ENCODE data around the gene GZF1.

DNA sequence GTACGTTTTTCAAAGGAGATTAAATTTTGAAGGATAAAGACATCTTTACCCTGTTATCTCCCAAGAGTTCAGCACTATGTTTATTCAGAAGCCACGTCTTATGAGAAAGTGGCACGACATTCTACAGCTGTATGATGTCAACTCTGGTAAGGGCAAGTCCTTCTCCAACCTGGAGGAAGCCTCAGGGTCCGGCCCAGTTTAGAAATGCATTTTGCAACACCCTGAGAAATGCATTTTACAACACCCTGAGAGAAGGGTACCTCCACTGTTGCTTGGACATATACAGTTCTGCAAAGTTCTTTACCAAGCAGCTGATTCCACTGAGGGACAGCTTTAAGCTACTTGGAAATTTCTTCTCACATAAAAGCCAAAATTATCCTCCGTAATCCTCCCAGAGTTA lies 41.8 kb downstream of the GZF1 start:
- TF ChIP-seq, protein P1, sequence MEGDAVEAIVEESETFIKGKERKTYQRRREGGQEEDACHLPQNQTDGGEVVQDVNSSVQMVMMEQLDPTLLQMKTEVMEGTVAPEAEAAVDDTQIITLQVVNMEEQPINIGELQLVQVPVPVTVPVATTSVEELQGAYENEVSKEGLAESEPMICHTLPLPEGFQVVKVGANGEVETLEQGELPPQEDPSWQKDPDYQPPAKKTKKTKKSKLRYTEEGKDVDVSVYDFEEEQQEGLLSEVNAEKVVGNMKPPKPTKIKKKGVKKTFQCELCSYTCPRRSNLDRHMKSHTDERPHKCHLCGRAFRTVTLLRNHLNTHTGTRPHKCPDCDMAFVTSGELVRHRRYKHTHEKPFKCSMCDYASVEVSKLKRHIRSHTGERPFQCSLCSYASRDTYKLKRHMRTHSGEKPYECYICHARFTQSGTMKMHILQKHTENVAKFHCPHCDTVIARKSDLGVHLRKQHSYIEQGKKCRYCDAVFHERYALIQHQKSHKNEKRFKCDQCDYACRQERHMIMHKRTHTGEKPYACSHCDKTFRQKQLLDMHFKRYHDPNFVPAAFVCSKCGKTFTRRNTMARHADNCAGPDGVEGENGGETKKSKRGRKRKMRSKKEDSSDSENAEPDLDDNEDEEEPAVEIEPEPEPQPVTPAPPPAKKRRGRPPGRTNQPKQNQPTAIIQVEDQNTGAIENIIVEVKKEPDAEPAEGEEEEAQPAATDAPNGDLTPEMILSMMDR (IDR thresholded peaks at IDR 0.05), result no peak
- no peak for TF ChIP-seq POLR2A (IDR thresholded peaks at IDR 0.05)

All from adrenal gland (tissue), 5 donors.